Smooth muscle cell (in vitro differentiated cells): ENCODE results near the gene ETDB. TPM values are rescaled to one million over a fixed set of nuclear protein-coding genes. Genes with fewer than 3 reads are reported as not detected.
A peak's percentile ranks its signal among the peaks of the same experiment; 100 is the strongest.

Source experiments
- DNase-seq: peaks from one replicate; lab custom pipeline; 2025; ENCODE audit not compliant: unreplicated experiment; lab: John Stamatoyannopoulos, UW
- H2AFZ ChIP-seq: fragments of 200-600 bp; sonication (generic); 2 replicates; pipeline ENCODE4 v1.6.0; 2016; ENCODE audit warnings: antibody characterized with exemption, low read depth, mild to moderate bottlenecking
- H3F3A ChIP-seq: fragments of 200-600 bp; sonication (generic); 2 replicates; pipeline ENCODE4 v1.6.0; 2017; ENCODE audit warnings: antibody characterized with exemption, low read depth
- H3K27ac ChIP-seq: fragments of 200-600 bp; sonication (generic); 2 replicates; pipeline ENCODE4 v1.5.1; 2016; ENCODE audit warnings: low read depth, mild to moderate bottlenecking
- H3K27me3 ChIP-seq: fragments of 200-600 bp; sonication (generic); 2 replicates; pipeline ENCODE4 v1.6.1; 2016; ENCODE audit warnings: low read depth, mild to moderate bottlenecking
- H3K36me3 ChIP-seq: fragments of 200-600 bp; sonication (generic); 2 replicates; pipeline ENCODE4 v1.5.1; 2016; ENCODE audit warnings: low read depth
- H3K4me1 ChIP-seq: fragments of 200-600 bp; sonication (generic); 2 replicates; pipeline ENCODE4 v1.5.1; 2016; ENCODE audit warnings: low read depth
- H3K4me2 ChIP-seq: fragments of 200-600 bp; sonication (generic); 2 replicates; pipeline ENCODE4 v1.6.0; 2016; ENCODE audit warnings: mild to moderate bottlenecking
- H3K4me3 ChIP-seq: fragments of 200-600 bp; sonication (generic); 2 replicates; pipeline ENCODE4 v1.5.1; 2016; ENCODE audit warnings: mild to moderate bottlenecking
- H3K79me2 ChIP-seq: fragments of 200-600 bp; sonication (generic); 2 replicates; pipeline ENCODE4 v1.6.0; 2016; ENCODE audit warnings: low read depth, mild to moderate bottlenecking
- H3K9ac ChIP-seq: fragments of 200-600 bp; sonication (generic); 2 replicates; pipeline ENCODE4 v1.6.0; 2016; ENCODE audit warnings: low read depth
- H3K9me3 ChIP-seq: fragments of 200-600 bp; sonication (generic); replicated peaks from 2 replicates; pipeline ENCODE4 v1.5.1; 2016; ENCODE audit warnings: low read depth
- H4K20me1 ChIP-seq: fragments of 200-600 bp; sonication (generic); 2 replicates; pipeline ENCODE4 v1.6.0; 2016; ENCODE audit warnings: low read depth
- WGBS: methylation state at CpG from one replicate; pipeline ENCODE4 v1.1.7; 2016; ENCODE audit warnings: low lambda C conversion rate; 5-methylcytosine and 5-hydroxymethylcytosine counted together
- polyA plus RNA-seq: library from polyadenylated mRNA; unstranded; fragments of >200 nt; fragmentation: Nextera tagmentation; extraction: Ambion mirVana; gene quantifications from 2 replicates; pipeline ENCODE4 v1.2.1, GENCODE V29; 2016
- total RNA-seq: library from RNA; depleted of rRNA; stranded (reverse); fragments of >200 nt; gene quantifications from 2 replicates; pipeline ENCODE4 v1.2.3, GENCODE V29; 2014
- TF ChIP-seq, protein P1 (sequence below): fragments of 200-600 bp; sonication (generic); IDR thresholded peaks from 2 replicates; pipeline ENCODE4 v1.5.1; 2017; ENCODE audit warnings: borderline replicate concordance, mild to moderate bottlenecking, antibody characterized with exemption; ENCODE audit not compliant: insufficient read depth, poor library complexity, severe bottlenecking

The ETDB gene
- total and polyA plus RNA-seq, 2 experiments from 2014 or later: not detected

- Histone ChIP-seq H3K9me3 (no peaks in the 10 kb centered on the region), H3K4me3 (no peak overlapping the region), H3K27me3 (no peaks in the 10 kb centered on the region), H3K4me2 (no peak overlapping the region), H3K27ac (no peak overlapping the region), H3F3A (no peaks in the 10 kb centered on the region), H3K36me3 (no peaks in the 10 kb centered on the region), H4K20me1 (no peaks in the 10 kb centered on the region), H3K9ac (no peak overlapping the region), H2AFZ (no peak overlapping the region), H3K4me1 (no peaks in the 10 kb centered on the region), H3K79me2 (no peaks in the 10 kb centered on the region)
- DNase-seq: no peak
- 79% methylated on average over 2 of the region's 2 CpGs for WGBS
- TF ChIP-seq, protein P1, sequence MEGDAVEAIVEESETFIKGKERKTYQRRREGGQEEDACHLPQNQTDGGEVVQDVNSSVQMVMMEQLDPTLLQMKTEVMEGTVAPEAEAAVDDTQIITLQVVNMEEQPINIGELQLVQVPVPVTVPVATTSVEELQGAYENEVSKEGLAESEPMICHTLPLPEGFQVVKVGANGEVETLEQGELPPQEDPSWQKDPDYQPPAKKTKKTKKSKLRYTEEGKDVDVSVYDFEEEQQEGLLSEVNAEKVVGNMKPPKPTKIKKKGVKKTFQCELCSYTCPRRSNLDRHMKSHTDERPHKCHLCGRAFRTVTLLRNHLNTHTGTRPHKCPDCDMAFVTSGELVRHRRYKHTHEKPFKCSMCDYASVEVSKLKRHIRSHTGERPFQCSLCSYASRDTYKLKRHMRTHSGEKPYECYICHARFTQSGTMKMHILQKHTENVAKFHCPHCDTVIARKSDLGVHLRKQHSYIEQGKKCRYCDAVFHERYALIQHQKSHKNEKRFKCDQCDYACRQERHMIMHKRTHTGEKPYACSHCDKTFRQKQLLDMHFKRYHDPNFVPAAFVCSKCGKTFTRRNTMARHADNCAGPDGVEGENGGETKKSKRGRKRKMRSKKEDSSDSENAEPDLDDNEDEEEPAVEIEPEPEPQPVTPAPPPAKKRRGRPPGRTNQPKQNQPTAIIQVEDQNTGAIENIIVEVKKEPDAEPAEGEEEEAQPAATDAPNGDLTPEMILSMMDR: no peak
Measured at GRCh38 chrX:135114392-135114791, 5.9 kb downstream of the ETDB start.

DNA sequence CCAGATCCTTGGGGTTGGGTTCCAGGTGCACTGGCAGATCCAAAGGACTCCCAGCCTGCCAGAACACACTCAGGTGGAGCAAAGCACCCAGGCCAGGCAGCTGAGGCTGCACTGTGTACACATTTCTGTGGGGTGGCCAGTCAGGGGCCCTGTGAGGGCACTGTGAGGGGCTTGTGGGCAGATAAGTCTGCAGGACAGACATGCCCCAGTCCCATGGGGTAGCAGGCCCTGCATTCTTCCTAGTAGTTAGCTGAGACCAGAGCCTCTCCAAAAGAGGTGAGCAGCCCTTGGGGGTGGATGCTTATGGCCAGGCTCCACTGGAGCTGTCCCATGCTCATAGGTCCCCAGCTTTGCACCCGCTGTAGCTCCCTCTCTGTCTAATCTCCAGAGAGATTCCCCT lies 7.6 kb downstream of the ETDB start:
- Histone ChIP-seq H3K4me2 (no peak overlapping the region), H3K27ac (no peak overlapping the region), H3K27me3 (no peaks in the 10 kb centered on the region), H3K4me3 (no peak overlapping the region), H3F3A (no peaks in the 10 kb centered on the region), H3K36me3 (no peaks in the 10 kb centered on the region), H2AFZ (no peak overlapping the region), H3K9me3 (no peaks in the 10 kb centered on the region), H3K4me1 (no peaks in the 10 kb centered on the region), H3K79me2 (no peaks in the 10 kb centered on the region), H4K20me1 (no peaks in the 10 kb centered on the region), H3K9ac (no peak overlapping the region)
- 73% methylated on average over 1 of the region's 1 CpG for WGBS
- no peak for DNase-seq
- TF ChIP-seq, protein P1: no peak

DNA sequence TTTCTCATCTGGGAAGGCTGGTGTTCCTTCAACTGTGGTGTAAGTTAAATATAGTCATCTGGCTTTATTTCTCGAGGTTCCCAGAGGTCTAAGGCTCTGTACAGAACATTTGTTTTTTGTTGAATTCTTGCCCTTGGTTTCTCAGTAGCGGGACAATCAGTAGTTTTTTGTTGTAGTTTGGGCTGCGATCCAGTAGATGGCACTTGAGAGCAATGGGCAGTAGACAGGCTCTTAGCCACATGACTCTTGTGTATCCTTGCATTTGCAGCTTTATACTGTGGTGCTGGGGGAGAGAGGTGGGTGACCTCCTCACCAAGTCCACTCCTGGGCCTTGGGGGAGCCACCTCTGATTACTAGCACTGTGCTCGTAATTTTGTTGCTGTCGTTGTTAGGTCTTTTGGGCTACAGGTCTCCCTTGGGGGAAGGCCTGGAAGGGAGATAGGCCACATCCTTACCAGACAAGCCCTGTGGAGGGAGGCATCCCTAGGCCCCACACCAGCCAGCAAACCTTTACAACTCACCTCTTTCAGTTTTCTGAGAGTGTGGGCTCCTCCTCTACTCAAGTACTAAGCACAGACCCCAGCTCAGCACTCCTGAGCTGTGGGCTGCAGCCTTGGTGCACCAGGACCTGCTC lies 8.1 kb downstream of the ETDB start:
- Histone ChIP-seq H2AFZ (no peak overlapping the region), H3K9ac (no peak overlapping the region), H3K4me3 (no peak overlapping the region), H3K27me3 (no peaks in the 10 kb centered on the region), H3K27ac (no peak overlapping the region), H3K4me1 (no peaks in the 10 kb centered on the region), H3K79me2 (no peaks in the 10 kb centered on the region), H3F3A (no peaks in the 10 kb centered on the region), H4K20me1 (no peaks in the 10 kb centered on the region), H3K36me3 (no peaks in the 10 kb centered on the region), H3K9me3 (no peaks in the 10 kb centered on the region), H3K4me2 (no peak overlapping the region)
- 45% methylated on average over 5 of the region's 5 CpGs for WGBS
- TF ChIP-seq, protein P1: peak; percentile 44
- no peak for DNase-seq

GRCh38 chrX:135109554-135109953 lies 10.8 kb downstream of the ETDB start:
- no peaks in the 10 kb centered on the region for H3K4me1 ChIP-seq
- 80% methylated on average over 3 of the region's 3 CpGs for WGBS
- no peak for DNase-seq
- H3K27me3 ChIP-seq: no peaks in the 10 kb centered on the region
- H3K4me3 ChIP-seq: no peak overlapping the region
- no peak overlapping the region for H3K27ac ChIP-seq
- H2AFZ ChIP-seq: no peak overlapping the region
- no peaks in the 10 kb centered on the region for H4K20me1 ChIP-seq
- H3K79me2 ChIP-seq: no peaks in the 10 kb centered on the region
- H3K4me2 ChIP-seq: no peak overlapping the region
- H3F3A ChIP-seq: no peaks in the 10 kb centered on the region
- H3K9me3 ChIP-seq: no peaks in the 10 kb centered on the region
- TF ChIP-seq, protein P1: no peak
- no peak overlapping the region for H3K9ac ChIP-seq
- H3K36me3 ChIP-seq: no peaks in the 10 kb centered on the region
